Hepatic stellate cell (primary cell): ENCODE measurements around the gene MCOLN1.

Source experiments
- DNase-seq: peaks from one replicate; pipeline ENCODE4 v3.0.0; 2011; ENCODE audit warnings: low spot score

MCOLN1 gene

GRCh38 chr19:7522072-7522922 lies at the start of gene MCOLN1:
TSS of gene MCOLN1 (plus strand) at chr19:7522624. CDS start at chr19:7522751, 127 bp downstream.
- DNase-seq = peak; percentile 100

GRCh38 chr19:7475665-7476064 lies 46.8 kb upstream of the MCOLN1 start:
- no peak for DNase-seq

- no peak for DNase-seq
Observed at GRCh38 chr19:7476241-7476640, 46.2 kb upstream of the MCOLN1 start.

GRCh38 chr19:7476777-7477494 lies 45.5 kb upstream of the MCOLN1 start:
- no peak for DNase-seq

- no peak for DNase-seq
Observed at GRCh38 chr19:7477758-7478157, 44.7 kb upstream of the MCOLN1 start.

- DNase-seq = no peak
Observed at GRCh38 chr19:7478173-7478842, 44.1 kb upstream of the MCOLN1 start.

- no peak for DNase-seq
Observed at GRCh38 chr19:7478843-7479227, 43.6 kb upstream of the MCOLN1 start.

- no peak for DNase-seq
Observed at GRCh38 chr19:7480222-7480969, 42.0 kb upstream of the MCOLN1 start.

GRCh38 chr19:7480970-7481255 lies 41.5 kb upstream of the MCOLN1 start:
- no peak for DNase-seq

- no peak for DNase-seq
Observed at GRCh38 chr19:7482584-7483439, 39.6 kb upstream of the MCOLN1 start.

- DNase-seq = no peak
Observed at GRCh38 chr19:7483720-7484201, 38.7 kb upstream of the MCOLN1 start.

GRCh38 chr19:7486923-7487322 lies 35.5 kb upstream of the MCOLN1 start:
- DNase-seq = no peak

GRCh38 chr19:7488736-7489353 lies 33.6 kb upstream of the MCOLN1 start, which contains the start of gene PEX11G:
TSS of gene PEX11G (minus strand) at chr19:7489035. CDS start at chr19:7489010, 25 bp downstream.
- peak; percentile 99 for DNase-seq

- DNase-seq = no peak
Observed at GRCh38 chr19:7489609-7490044, 32.8 kb upstream of the MCOLN1 start.

- DNase-seq = no peak
Observed at GRCh38 chr19:7492142-7492541, 30.3 kb upstream of the MCOLN1 start.

- no peak for DNase-seq
Observed at GRCh38 chr19:7492558-7492957, 29.9 kb upstream of the MCOLN1 start.

- DNase-seq = peak; percentile 65
Observed at GRCh38 chr19:7494416-7495098, 27.9 kb upstream of the MCOLN1 start.

GRCh38 chr19:7497292-7497691 lies 25.1 kb upstream of the MCOLN1 start:
- peak; percentile 52 for DNase-seq

- DNase-seq = peak; percentile 57
Observed at GRCh38 chr19:7500811-7501450, 21.5 kb upstream of the MCOLN1 start.
